HepG2 (cell line): Measurements from ENCODE around the gene ETF1. TPM values are rescaled to one million over a fixed set of nuclear protein-coding genes. Genes with fewer than 3 reads are reported as not detected.

ENCODE experiments used
- EHMT2 ChIP-seq: fragments of 200-600 bp; sonication (generic); IDR thresholded peaks from 2 replicates; pipeline ENCODE4 v1.7.0; 2017; ENCODE audit warnings: antibody characterized with exemption, low read depth, low read length, borderline replicate concordance
- EP300 ChIP-seq, 3 experiments: sonication (generic) in 1 of 3; formaldehyde crosslinking in 1 of 3; IDR thresholded peaks; 2 replicates each; pipeline versions ENCODE4 v1.5.1 to v1.6.1; 2011 to 2020; ENCODE audit warnings: low read depth in 2 of 3, low read length in 2 of 3, borderline replicate concordance in 1 of 3, improper control_type of control experiment in 1 of 3, mild to moderate bottlenecking in 1 of 3, missing genetic modification reagents in 1 of 3, moderate library complexity in 1 of 3
- HDAC6 ChIP-seq: fragments of 200-600 bp; sonication (generic); IDR thresholded peaks from 2 replicates; pipeline ENCODE4 v1.7.0; 2017; ENCODE audit warnings: mild to moderate bottlenecking, antibody characterized with exemption, low read length, low read depth
- KLF6 ChIP-seq: IDR thresholded peaks from 2 replicates; pipeline ENCODE4 v1.8.0; 2016; ENCODE audit warnings: missing biosample characterization, missing genetic modification reagents
- LCORL ChIP-seq, 2 experiments: fragments of 450-650 bp in 1 of 2; sonication (generic) in 1 of 2; formaldehyde crosslinking in 1 of 2; IDR thresholded peaks; 2 replicates each; pipeline versions ENCODE4 v1.5.0 to v1.6.1; 2017 to 2020; ENCODE audit warnings: antibody characterized with exemption in 1 of 2, missing genetic modification reagents in 1 of 2
- MEIS1 ChIP-seq: sonication (generic); formaldehyde crosslinking; IDR thresholded peaks from 2 replicates; pipeline ENCODE4 v1.9.0; 2021; ENCODE audit warnings: mild to moderate bottlenecking, missing genetic modification reagents, moderate library complexity, borderline replicate concordance
- MIER2 ChIP-seq: IDR thresholded peaks from 2 replicates; pipeline ENCODE4 v1.6.1; 2016; ENCODE audit warnings: missing biosample characterization, missing genetic modification reagents
- PAF1 ChIP-seq: IDR thresholded peaks from 2 replicates; pipeline ENCODE4 v1.6.1; 2016; ENCODE audit warnings: missing genetic modification reagents, missing compliant biosample characterization
- TBL1XR1 ChIP-seq: fragments of 150-350 bp; IDR thresholded peaks from 2 replicates; pipeline ENCODE4 v1.6.1; 2014; ENCODE audit warnings: borderline replicate concordance, low read length; ENCODE audit not compliant: partially characterized antibody
- TGIF2 ChIP-seq: IDR thresholded peaks from 2 replicates; pipeline ENCODE4 v1.6.1; 2016; ENCODE audit warnings: control low read depth, missing compliant biosample characterization
- ZSCAN20 ChIP-seq: sonication (generic); formaldehyde crosslinking; IDR thresholded peaks from 2 replicates; pipeline ENCODE4 v1.4.0; 2020; ENCODE audit warnings: missing genetic modification reagents, mild to moderate bottlenecking, borderline replicate concordance
- polyA plus RNA-seq, 8 experiments: library from polyadenylated mRNA; depleted of rRNA in 3 of 8; stranded (reverse) in 7 of 8; unstranded in 1 of 8; fragments of >200 nt; fragmentation: Illumina TruSeq in 4 of 8; extraction: Trizol in 4 of 8; gene quantifications; 2 replicates each; pipeline versions ENCODE4 v1.2.1 to v1.2.3, GENCODE V29; 2011 to 2016; ENCODE audit warnings: low read depth in 4 of 8, missing spikeins in 1 of 8, mixed read lengths in 1 of 8; ENCODE audit not compliant: insufficient read depth in 1 of 8
- total RNA-seq, 5 experiments: library from RNA; depleted of rRNA; stranded (reverse); fragments of >200 nt; fragmentation: Illumina TruSeq; extraction: Trizol; gene quantifications; 2 replicates each; pipeline ENCODE4 v1.2.3, GENCODE V29; 2016; ENCODE audit warnings: low read depth in 1 of 5
- TF ChIP-seq, protein P1 (sequence below), 2 experiments: sonication (generic) in 1 of 2; formaldehyde crosslinking in 1 of 2; IDR thresholded peaks; 2 replicates each; pipeline versions ENCODE4 v1.6.1 to v1.9.0; 2014 to 2022; ENCODE audit warnings: antibody characterized with exemption in 1 of 2, borderline replicate concordance in 1 of 2, inconsistent platforms in 1 of 2, low read depth in 1 of 2, missing genetic modification reagents in 1 of 2
- TF ChIP-seq, protein P2 (sequence below): sonication (generic); formaldehyde crosslinking; IDR thresholded peaks from 2 replicates; pipeline ENCODE4 v1.5.0; 2020; ENCODE audit warnings: missing genetic modification reagents
- TF ChIP-seq, protein P3 (sequence below): sonication (generic); formaldehyde crosslinking; IDR thresholded peaks from 2 replicates; pipeline ENCODE4 v1.8.0; 2022; ENCODE audit warnings: low read depth, missing genetic modification reagents
- TF ChIP-seq, protein P4 (sequence below): sonication (generic); formaldehyde crosslinking; IDR thresholded peaks from 2 replicates; pipeline ENCODE4 v1.4.0; 2020; ENCODE audit warnings: missing genetic modification reagents, mild to moderate bottlenecking, borderline replicate concordance

Gene ETF1
- total and polyA plus RNA-seq, 2 of the 13 experiments (the other 11 are each of a cell fraction or from before 2014, with no cell fraction given) = 52.1 to 184 TPM

DNA sequence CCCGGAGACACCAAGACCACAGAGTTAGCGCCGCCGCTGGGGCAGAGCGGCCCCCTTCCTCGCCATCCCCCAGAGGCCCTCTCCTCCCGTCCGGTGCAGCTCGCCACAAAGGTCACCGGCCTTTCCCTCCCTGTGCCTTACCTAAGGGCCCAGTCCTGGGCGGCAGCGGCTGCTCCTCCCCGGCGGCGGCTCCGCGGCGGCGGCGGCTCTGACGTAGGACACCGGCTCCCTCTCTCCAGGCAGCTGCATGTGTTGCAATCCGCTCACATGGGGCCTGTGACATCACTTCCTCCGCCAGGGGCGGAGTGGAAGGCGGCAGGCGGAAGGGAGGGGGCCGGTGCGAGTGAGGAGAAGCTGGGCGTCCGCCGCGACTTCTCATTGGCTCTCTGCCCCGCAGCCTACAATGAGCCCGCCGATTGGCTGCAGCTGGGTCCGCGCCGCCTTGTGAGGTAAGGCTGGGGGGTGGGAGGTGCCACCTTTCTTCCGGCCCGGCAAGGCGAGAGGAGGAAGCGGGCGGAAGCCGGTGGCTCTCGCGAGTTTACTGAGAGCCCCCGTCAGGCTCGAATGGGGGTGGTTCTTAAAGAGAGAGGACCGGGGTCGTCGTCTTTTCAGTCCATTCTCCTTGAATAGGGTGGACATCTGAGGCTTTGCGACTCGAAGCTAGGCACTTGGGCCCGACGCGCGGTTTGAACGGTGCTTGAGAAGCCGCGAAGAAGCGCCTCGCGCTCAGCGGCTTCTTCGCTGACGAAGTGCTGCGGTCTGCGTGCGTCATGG is at the start of gene ETF1 (continued):
- TF ChIP-seq MEIS1 (CRISPR knock-in tag) (peak; percentile 67; the same call in 1 of the 2 replicates), PAF1 (CRISPR knock-in tag) (no peak), LCORL (IDR thresholded peaks at IDR 0.05) (no peak), LCORL (CRISPR knock-in tag; IDR thresholded peaks at IDR 0.05) (peak; percentile 56; the same call in 1 of the 2 replicates), HDAC6 (no peak), ZSCAN20 (CRISPR knock-in tag) (no peak), TGIF2 (CRISPR knock-in tag) (peak; percentile 36; the same call in 1 of the 2 replicates), TBL1XR1 (peak; percentile 20), MIER2 (CRISPR knock-in tag) (0 out of 2 replicates have a peak, but pooled peaks have one; percentile 10), EP300 (IDR thresholded peaks at IDR 0.05; ENCODE audit: low read depth in 2 of 2, low read length in 2 of 2) (peak in 1 of 2 experiments; percentile 35; a peak in 1 of 4 replicates), EP300 (CRISPR knock-in tag; IDR thresholded peaks at IDR 0.05; ENCODE audit: borderline replicate concordance) (peak; percentile 45; the same call in 1 of the 2 replicates), KLF6 (CRISPR knock-in tag) (peak; percentile 74), EHMT2 (no peak)
- TF ChIP-seq, protein P1, sequence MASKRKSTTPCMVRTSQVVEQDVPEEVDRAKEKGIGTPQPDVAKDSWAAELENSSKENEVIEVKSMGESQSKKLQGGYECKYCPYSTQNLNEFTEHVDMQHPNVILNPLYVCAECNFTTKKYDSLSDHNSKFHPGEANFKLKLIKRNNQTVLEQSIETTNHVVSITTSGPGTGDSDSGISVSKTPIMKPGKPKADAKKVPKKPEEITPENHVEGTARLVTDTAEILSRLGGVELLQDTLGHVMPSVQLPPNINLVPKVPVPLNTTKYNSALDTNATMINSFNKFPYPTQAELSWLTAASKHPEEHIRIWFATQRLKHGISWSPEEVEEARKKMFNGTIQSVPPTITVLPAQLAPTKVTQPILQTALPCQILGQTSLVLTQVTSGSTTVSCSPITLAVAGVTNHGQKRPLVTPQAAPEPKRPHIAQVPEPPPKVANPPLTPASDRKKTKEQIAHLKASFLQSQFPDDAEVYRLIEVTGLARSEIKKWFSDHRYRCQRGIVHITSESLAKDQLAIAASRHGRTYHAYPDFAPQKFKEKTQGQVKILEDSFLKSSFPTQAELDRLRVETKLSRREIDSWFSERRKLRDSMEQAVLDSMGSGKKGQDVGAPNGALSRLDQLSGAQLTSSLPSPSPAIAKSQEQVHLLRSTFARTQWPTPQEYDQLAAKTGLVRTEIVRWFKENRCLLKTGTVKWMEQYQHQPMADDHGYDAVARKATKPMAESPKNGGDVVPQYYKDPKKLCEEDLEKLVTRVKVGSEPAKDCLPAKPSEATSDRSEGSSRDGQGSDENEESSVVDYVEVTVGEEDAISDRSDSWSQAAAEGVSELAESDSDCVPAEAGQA (IDR thresholded peaks at IDR 0.05; ENCODE audit: low read depth) = peak; percentile 97
- TF ChIP-seq, protein P1 (CRISPR knock-in tag; IDR thresholded peaks at IDR 0.05; ENCODE audit: borderline replicate concordance) = no peak
- TF ChIP-seq, protein P2, sequence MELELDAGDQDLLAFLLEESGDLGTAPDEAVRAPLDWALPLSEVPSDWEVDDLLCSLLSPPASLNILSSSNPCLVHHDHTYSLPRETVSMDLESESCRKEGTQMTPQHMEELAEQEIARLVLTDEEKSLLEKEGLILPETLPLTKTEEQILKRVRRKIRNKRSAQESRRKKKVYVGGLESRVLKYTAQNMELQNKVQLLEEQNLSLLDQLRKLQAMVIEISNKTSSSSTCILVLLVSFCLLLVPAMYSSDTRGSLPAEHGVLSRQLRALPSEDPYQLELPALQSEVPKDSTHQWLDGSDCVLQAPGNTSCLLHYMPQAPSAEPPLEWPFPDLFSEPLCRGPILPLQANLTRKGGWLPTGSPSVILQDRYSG (CRISPR knock-in tag) = 0 out of 2 replicates have a peak, but pooled peaks have one; percentile 80
- TF ChIP-seq, protein P3, sequence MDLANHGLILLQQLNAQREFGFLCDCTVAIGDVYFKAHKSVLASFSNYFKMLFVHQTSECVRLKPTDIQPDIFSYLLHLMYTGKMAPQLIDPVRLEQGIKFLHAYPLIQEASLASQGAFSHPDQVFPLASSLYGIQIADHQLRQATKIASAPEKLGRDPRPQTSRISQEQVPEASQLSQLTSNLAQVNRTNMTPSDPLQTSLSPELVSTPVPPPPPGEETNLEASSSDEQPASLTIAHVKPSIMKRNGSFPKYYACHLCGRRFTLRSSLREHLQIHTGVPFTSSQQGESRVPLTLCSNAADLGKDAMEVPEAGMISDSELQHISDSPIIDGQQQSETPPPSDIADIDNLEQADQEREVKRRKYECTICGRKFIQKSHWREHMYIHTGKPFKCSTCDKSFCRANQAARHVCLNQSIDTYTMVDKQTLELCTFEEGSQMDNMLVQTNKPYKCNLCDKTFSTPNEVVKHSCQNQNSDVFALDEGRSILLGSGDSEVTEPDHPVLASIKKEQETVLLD (CRISPR knock-in tag) = peak; percentile 97
- TF ChIP-seq, protein P4, sequence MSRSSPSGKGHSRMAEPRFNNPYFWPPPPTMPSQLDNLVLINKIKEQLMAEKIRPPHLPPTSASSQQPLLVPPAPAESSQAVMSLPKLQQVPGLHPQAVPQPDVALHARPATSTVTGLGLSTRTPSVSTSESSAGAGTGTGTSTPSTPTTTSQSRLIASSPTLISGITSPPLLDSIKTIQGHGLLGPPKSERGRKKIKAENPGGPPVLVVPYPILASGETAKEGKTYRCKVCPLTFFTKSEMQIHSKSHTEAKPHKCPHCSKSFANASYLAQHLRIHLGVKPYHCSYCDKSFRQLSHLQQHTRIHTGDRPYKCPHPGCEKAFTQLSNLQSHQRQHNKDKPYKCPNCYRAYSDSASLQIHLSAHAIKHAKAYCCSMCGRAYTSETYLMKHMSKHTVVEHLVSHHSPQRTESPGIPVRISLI = no peak; the same call in 1 of the 2 replicates
